ENCODE results near the gene AGPAT1. TPM values are rescaled to one million over a fixed set of nuclear protein-coding genes. Genes with fewer than 3 reads are reported as not detected.

AGPAT1 gene
- total RNA-seq, 1 donor: 19.2 TPM

DNA sequence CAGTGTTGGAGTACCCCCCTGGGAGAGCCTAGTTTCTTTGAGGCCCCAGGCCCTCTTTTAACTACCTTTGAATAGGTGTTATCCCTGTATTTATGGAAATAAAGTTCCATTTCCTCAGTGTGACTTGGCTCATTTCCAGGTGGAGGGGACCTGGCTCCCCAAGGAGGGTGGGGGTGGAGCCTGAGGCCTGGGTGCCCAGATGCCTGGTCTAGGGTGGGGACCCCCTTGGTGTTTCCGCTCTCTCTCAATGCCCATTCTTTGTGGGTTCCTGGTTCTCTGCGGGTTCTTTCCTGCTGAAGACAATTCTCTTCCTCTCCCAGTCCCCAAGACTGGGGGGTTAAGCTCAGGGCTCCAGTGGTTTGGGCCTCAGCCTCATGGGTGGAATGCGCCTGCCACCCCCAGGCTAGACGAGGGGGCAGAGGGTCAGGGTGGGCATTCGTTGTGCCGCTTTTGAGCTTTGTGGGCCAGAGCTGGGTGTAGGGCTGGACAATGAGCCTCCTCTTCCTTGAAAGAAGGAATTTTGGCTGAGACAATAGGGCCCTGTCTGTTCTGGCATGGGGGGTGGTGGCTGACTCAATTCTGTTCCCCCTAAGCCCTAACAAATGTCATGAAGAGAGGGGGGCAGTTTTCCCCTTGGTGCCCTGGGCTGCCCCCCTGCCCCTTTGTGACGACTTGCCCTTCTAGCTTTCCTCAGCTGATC is 12.2 kb downstream of the AGPAT1 start:
- Histone ChIP-seq H3K4me3 (ENCODE audit: insufficient read depth, low read length) (no peak overlapping the region), H4K20me1 (ENCODE audit: insufficient read depth, low read length) (no peaks in the 10 kb centered on the region), H3K36me3 (ENCODE audit: insufficient read depth, low read length) (peaks cover 22% of the 10 kb centered on the region), H3K9me3 (ENCODE audit: low read depth, low read length) (no peaks in the 10 kb centered on the region), H3K4me1 (ENCODE audit: insufficient read depth, low read length) (peaks cover under 1% of the 10 kb centered on the region), H3K27ac (ENCODE audit: low read depth, low read length) (no peak overlapping the region), H3K4me2 (ENCODE audit: insufficient read depth, low read length) (no peak overlapping the region), H3K27me3 (ENCODE audit: insufficient read depth, low read length) (no peaks in the 10 kb centered on the region), H2AFZ (ENCODE audit: low read length) (no peak overlapping the region), H3K79me2 (ENCODE audit: insufficient read depth, low read length) (no peaks in the 10 kb centered on the region)
- peak; percentile 37 for DNase-seq (ENCODE audit: insufficient read length, low spot score, missing footprints)
- no peak for TF ChIP-seq CTCF (IDR thresholded peaks at IDR 0.05; ENCODE audit: extremely low read depth, low read depth, low read length)

DNA sequence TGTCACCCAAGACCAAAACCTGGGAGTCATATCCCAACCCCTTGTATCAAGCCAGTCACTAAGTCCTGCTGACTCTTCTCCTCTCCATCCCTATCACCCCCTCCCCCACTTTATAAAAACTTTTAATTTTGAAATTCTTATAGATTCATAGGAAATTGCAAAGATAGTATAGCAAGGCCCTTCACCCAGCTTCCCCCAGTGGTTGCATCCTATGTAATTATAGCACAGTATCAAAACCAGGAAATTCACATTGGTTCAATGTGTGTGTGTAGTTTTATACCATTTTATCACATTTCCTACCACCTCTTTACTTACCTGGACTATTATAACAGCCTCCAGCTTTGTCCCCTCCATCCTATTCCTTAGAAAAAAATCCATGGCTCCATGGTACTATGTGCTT is 17.8 kb downstream of the AGPAT1 start:
- Histone ChIP-seq H4K20me1 (ENCODE audit: insufficient read depth, low read length) (peaks cover 6% of the 10 kb centered on the region), H3K27ac (ENCODE audit: low read depth, low read length) (no peak overlapping the region), H3K9me3 (ENCODE audit: low read depth, low read length) (no peaks in the 10 kb centered on the region), H3K27me3 (ENCODE audit: insufficient read depth, low read length) (no peaks in the 10 kb centered on the region), H3K4me2 (ENCODE audit: insufficient read depth, low read length) (no peak overlapping the region), H3K4me1 (ENCODE audit: insufficient read depth, low read length) (peaks cover 12% of the 10 kb centered on the region), H3K4me3 (ENCODE audit: insufficient read depth, low read length) (no peak overlapping the region), H2AFZ (ENCODE audit: low read length) (no peak overlapping the region), H3K79me2 (ENCODE audit: insufficient read depth, low read length) (peaks cover 18% of the 10 kb centered on the region), H3K36me3 (ENCODE audit: insufficient read depth, low read length) (peaks cover 20% of the 10 kb centered on the region)
- peak; percentile 22 for DNase-seq (ENCODE audit: insufficient read length, low spot score, missing footprints)
- no peak for TF ChIP-seq CTCF (IDR thresholded peaks at IDR 0.05; ENCODE audit: extremely low read depth, low read depth, low read length)

GRCh38 chr6:32156891-32157290 is 19.0 kb downstream of the AGPAT1 start:
- TF ChIP-seq CTCF (IDR thresholded peaks at IDR 0.05; ENCODE audit: extremely low read depth, low read depth, low read length): no peak

GRCh38 chr6:32154514-32155161 is 21.2 kb downstream of the AGPAT1 start:
- Histone ChIP-seq H3K27ac (ENCODE audit: low read depth, low read length) (peak overlapping the region; percentile 90), H3K36me3 (ENCODE audit: insufficient read depth, low read length) (peaks cover 14% of the 10 kb centered on the region), H3K27me3 (ENCODE audit: insufficient read depth, low read length) (peaks cover 3% of the 10 kb centered on the region), H3K4me2 (ENCODE audit: insufficient read depth, low read length) (peak overlapping the region; percentile 91), H3K4me1 (ENCODE audit: insufficient read depth, low read length) (peaks cover 24% of the 10 kb centered on the region), H3K9me3 (ENCODE audit: low read depth, low read length) (no peaks in the 10 kb centered on the region), H3K79me2 (ENCODE audit: insufficient read depth, low read length) (peaks cover 18% of the 10 kb centered on the region), H4K20me1 (ENCODE audit: insufficient read depth, low read length) (peaks cover 6% of the 10 kb centered on the region), H3K4me3 (ENCODE audit: insufficient read depth, low read length) (peak overlapping the region; percentile 97), H2AFZ (ENCODE audit: low read length) (peak overlapping the region; percentile 97)
- peak; percentile 83 for DNase-seq (ENCODE audit: insufficient read length, low spot score, missing footprints)
- peak; percentile 54 for TF ChIP-seq CTCF (IDR thresholded peaks at IDR 0.05; ENCODE audit: extremely low read depth, low read depth, low read length)

More at GRCh38 chr6:32156891-32157290, 19.0 kb downstream of the AGPAT1 start:
- DNase-seq (ENCODE audit: insufficient read length, low spot score, missing footprints): no peak
- Histone ChIP-seq H4K20me1 (ENCODE audit: insufficient read depth, low read length) (peaks cover 6% of the 10 kb centered on the region), H3K4me2 (ENCODE audit: insufficient read depth, low read length) (no peak overlapping the region), H3K79me2 (ENCODE audit: insufficient read depth, low read length) (peaks cover 18% of the 10 kb centered on the region), H3K27me3 (ENCODE audit: insufficient read depth, low read length) (no peaks in the 10 kb centered on the region), H3K27ac (ENCODE audit: low read depth, low read length) (no peak overlapping the region), H2AFZ (ENCODE audit: low read length) (no peak overlapping the region), H3K4me3 (ENCODE audit: insufficient read depth, low read length) (no peak overlapping the region), H3K4me1 (ENCODE audit: insufficient read depth, low read length) (peaks cover 24% of the 10 kb centered on the region), H3K36me3 (ENCODE audit: insufficient read depth, low read length) (peaks cover 14% of the 10 kb centered on the region), H3K9me3 (ENCODE audit: low read depth, low read length) (no peaks in the 10 kb centered on the region)

Measured in osteoblast (primary cell).